Nephron progenitor cell (in vitro differentiated cells): Measurements from ENCODE around the gene GFPT1.

Source experiments
- DNase-seq: peaks from one replicate; pipeline ENCODE4 v3.0.0; 2021
- H3K27ac Mint-ChIP-seq: 2 replicates; pipeline ENCODE4 v1.8.0; 2021; ENCODE audit warnings: mild to moderate bottlenecking, moderate library complexity, mixed read lengths
- H3K27me3 Mint-ChIP-seq: 2 replicates; pipeline ENCODE4 v1.8.0; 2021; ENCODE audit warnings: mild to moderate bottlenecking, low read depth, mixed read lengths; ENCODE audit not compliant: poor library complexity
- H3K36me3 Mint-ChIP-seq: 2 replicates; pipeline ENCODE4 v1.8.0; 2021; ENCODE audit warnings: low read depth, mixed read lengths
- H3K4me1 Mint-ChIP-seq: 2 replicates; pipeline ENCODE4 v1.8.0; 2021; ENCODE audit warnings: mixed read lengths
- H3K4me3 Mint-ChIP-seq: 2 replicates; pipeline ENCODE4 v1.8.0; 2021; ENCODE audit warnings: mild to moderate bottlenecking, moderate library complexity, mixed read lengths
- H3K9me3 Mint-ChIP-seq: 2 replicates; pipeline ENCODE4 v1.8.0; 2021; ENCODE audit warnings: mild to moderate bottlenecking, moderate library complexity, mixed read lengths
- CTCF ChIP-seq: fragments of 200-600 bp; sonication (generic); IDR thresholded peaks from 2 replicates; pipeline ENCODE4 v1.5.0; 2021; ENCODE audit warnings: antibody characterized with exemption

Gene GFPT1

GRCh38 chr2:69315160-69315761 is 71.8 kb downstream of the GFPT1 start:
- no peak for TF ChIP-seq CTCF
- H3K27me3 Mint-ChIP-seq: peaks cover 2% of the 10 kb centered on the region
- H3K27ac Mint-ChIP-seq: no peak overlapping the region
- no peak overlapping the region for H3K4me3 Mint-ChIP-seq
- H3K4me1 Mint-ChIP-seq: peaks cover 5% of the 10 kb centered on the region
- peaks cover 42% of the 10 kb centered on the region for H3K9me3 Mint-ChIP-seq
- DNase-seq: no peak
- peaks cover 72% of the 10 kb centered on the region for H3K36me3 Mint-ChIP-seq

- peaks cover 33% of the 10 kb centered on the region for H3K36me3 Mint-ChIP-seq
- DNase-seq: no peak
- H3K27me3 Mint-ChIP-seq: peaks cover 24% of the 10 kb centered on the region
- no peak overlapping the region for H3K4me3 Mint-ChIP-seq
- H3K9me3 Mint-ChIP-seq: peaks cover 31% of the 10 kb centered on the region
- peaks cover 27% of the 10 kb centered on the region for H3K4me1 Mint-ChIP-seq
- no peak for TF ChIP-seq CTCF
- H3K27ac Mint-ChIP-seq: no peak overlapping the region
Observed at GRCh38 chr2:69311024-69311416, 76.0 kb downstream of the GFPT1 start.

GRCh38 chr2:69310111-69311023 is 76.7 kb downstream of the GFPT1 start:
- Mint-ChIP-seq H3K27me3 (peaks cover 30% of the 10 kb centered on the region), H3K9me3 (peaks cover 25% of the 10 kb centered on the region), H3K36me3 (peaks cover 27% of the 10 kb centered on the region), H3K27ac (peak overlapping the region; percentile 90), H3K4me1 (peaks cover 28% of the 10 kb centered on the region), H3K4me3 (no peak overlapping the region)
- no peak for TF ChIP-seq CTCF
- DNase-seq: no peak

- Mint-ChIP-seq H3K9me3 (peaks cover 21% of the 10 kb centered on the region), H3K4me1 (peaks cover 28% of the 10 kb centered on the region), H3K27ac (peak overlapping the region; percentile 93), H3K27me3 (peaks cover 38% of the 10 kb centered on the region), H3K36me3 (peaks cover 23% of the 10 kb centered on the region), H3K4me3 (no peak overlapping the region)
- TF ChIP-seq CTCF: no peak
- no peak for DNase-seq
Observed at GRCh38 chr2:69309351-69310110, 77.5 kb downstream of the GFPT1 start.

GRCh38 chr2:69308338-69308737 is 78.7 kb downstream of the GFPT1 start:
- no peak overlapping the region for H3K4me3 Mint-ChIP-seq

More at GRCh38 chr2:69308338-69308737, 78.7 kb downstream of the GFPT1 start:
- H3K27ac Mint-ChIP-seq: no peak overlapping the region
- peaks cover 14% of the 10 kb centered on the region for H3K9me3 Mint-ChIP-seq
- H3K4me1 Mint-ChIP-seq: peaks cover 28% of the 10 kb centered on the region
- no peak for DNase-seq
- TF ChIP-seq CTCF: no peak
- peaks cover 49% of the 10 kb centered on the region for H3K27me3 Mint-ChIP-seq
- H3K36me3 Mint-ChIP-seq: peaks cover 13% of the 10 kb centered on the region
